Activated CD4-positive, alpha-beta T cell treated with anti-CD3 and anti-CD28 coated beads, Interleukin-2, amount 50 U/mL, for 4 hours (primary cell): Measurements from ENCODE around the gene GIGYF1.

Source experiments
- DNase-seq, 2 experiments: peaks; one replicate each; pipeline ENCODE4 v3.0.0-alpha.2; 2020

GIGYF1 gene

GRCh38 chr7:100683659-100684533, 10.2 kb downstream of the GIGYF1 start:
- no peak for DNase-seq

GRCh38 chr7:100682991-100683658, 10.9 kb downstream of the GIGYF1 start:
- DNase-seq, result no peak

- DNase-seq, result no peak
These were observed 11.8 kb downstream of the GIGYF1 start for GRCh38 chr7:100682228-100682741.

- DNase-seq, result no peak
These were observed 12.4 kb downstream of the GIGYF1 start for GRCh38 chr7:100681491-100682227.

GRCh38 chr7:100680576-100681271, 13.3 kb downstream of the GIGYF1 start:
- DNase-seq, result no peak

- DNase-seq, result no peak
These were observed 14.0 kb downstream of the GIGYF1 start for GRCh38 chr7:100679927-100680575.

- no peak for DNase-seq
These were observed 14.7 kb downstream of the GIGYF1 start for GRCh38 chr7:100679129-100679926.

- DNase-seq, result no peak
These were observed 15.6 kb downstream of the GIGYF1 start for GRCh38 chr7:100678291-100678984.

- no peak for DNase-seq
These were observed 16.5 kb downstream of the GIGYF1 start for GRCh38 chr7:100677308-100678267.

- no peak for DNase-seq
These were observed 17.3 kb downstream of the GIGYF1 start for GRCh38 chr7:100676501-100677306.

GRCh38 chr7:100675581-100676350, 18.3 kb downstream of the GIGYF1 start:
- DNase-seq, result peak; percentile 74 to 77

- peak in 1 of 2 experiments; percentile 41 for DNase-seq
These were observed 19.0 kb downstream of the GIGYF1 start for GRCh38 chr7:100675105-100675451.

GRCh38 chr7:100674411-100675104, 19.5 kb downstream of the GIGYF1 start:
- DNase-seq, result no peak

GRCh38 chr7:100673942-100674410, 20.1 kb downstream of the GIGYF1 start:
- peak in 1 of 2 experiments; percentile 27 for DNase-seq

- DNase-seq, result peak; percentile 98 to 99
These were observed 20.6 kb downstream of the GIGYF1 start, which contains the start of gene GNB2 for GRCh38 chr7:100673302-100673941. TSS of gene GNB2 (plus strand) at chr7:100673740. CDS start at chr7:100676266, 2,526 bp downstream.
